Smooth muscle cell (in vitro differentiated cells): ENCODE data around the gene ALDH4A1. TPM values are rescaled to one million over a fixed set of nuclear protein-coding genes. Genes with fewer than 3 reads are reported as not detected.

ENCODE experiments used
- DNase-seq: peaks from one replicate; lab custom pipeline; 2025; ENCODE audit not compliant: unreplicated experiment; lab: John Stamatoyannopoulos, UW
- H2AFZ ChIP-seq: fragments of 200-600 bp; sonication (generic); 2 replicates; pipeline ENCODE4 v1.6.0; 2016; ENCODE audit warnings: antibody characterized with exemption, low read depth, mild to moderate bottlenecking
- H3F3A ChIP-seq: fragments of 200-600 bp; sonication (generic); 2 replicates; pipeline ENCODE4 v1.6.0; 2017; ENCODE audit warnings: antibody characterized with exemption, low read depth
- H3K27ac ChIP-seq: fragments of 200-600 bp; sonication (generic); 2 replicates; pipeline ENCODE4 v1.5.1; 2016; ENCODE audit warnings: low read depth, mild to moderate bottlenecking
- H3K27me3 ChIP-seq: fragments of 200-600 bp; sonication (generic); 2 replicates; pipeline ENCODE4 v1.6.1; 2016; ENCODE audit warnings: low read depth, mild to moderate bottlenecking
- H3K36me3 ChIP-seq: fragments of 200-600 bp; sonication (generic); 2 replicates; pipeline ENCODE4 v1.5.1; 2016; ENCODE audit warnings: low read depth
- H3K4me1 ChIP-seq: fragments of 200-600 bp; sonication (generic); 2 replicates; pipeline ENCODE4 v1.5.1; 2016; ENCODE audit warnings: low read depth
- H3K4me2 ChIP-seq: fragments of 200-600 bp; sonication (generic); 2 replicates; pipeline ENCODE4 v1.6.0; 2016; ENCODE audit warnings: mild to moderate bottlenecking
- H3K4me3 ChIP-seq: fragments of 200-600 bp; sonication (generic); 2 replicates; pipeline ENCODE4 v1.5.1; 2016; ENCODE audit warnings: mild to moderate bottlenecking
- H3K79me2 ChIP-seq: fragments of 200-600 bp; sonication (generic); 2 replicates; pipeline ENCODE4 v1.6.0; 2016; ENCODE audit warnings: low read depth, mild to moderate bottlenecking
- H3K9ac ChIP-seq: fragments of 200-600 bp; sonication (generic); 2 replicates; pipeline ENCODE4 v1.6.0; 2016; ENCODE audit warnings: low read depth
- H3K9me3 ChIP-seq: fragments of 200-600 bp; sonication (generic); replicated peaks from 2 replicates; pipeline ENCODE4 v1.5.1; 2016; ENCODE audit warnings: low read depth
- H4K20me1 ChIP-seq: fragments of 200-600 bp; sonication (generic); 2 replicates; pipeline ENCODE4 v1.6.0; 2016; ENCODE audit warnings: low read depth
- WGBS: methylation state at CpG from one replicate; pipeline ENCODE4 v1.1.7; 2016; ENCODE audit warnings: low lambda C conversion rate; 5-methylcytosine and 5-hydroxymethylcytosine counted together
- polyA plus RNA-seq: library from polyadenylated mRNA; unstranded; fragments of >200 nt; fragmentation: Nextera tagmentation; extraction: Ambion mirVana; gene quantifications from 2 replicates; pipeline ENCODE4 v1.2.1, GENCODE V29; 2016
- total RNA-seq: library from RNA; depleted of rRNA; stranded (reverse); fragments of >200 nt; gene quantifications from 2 replicates; pipeline ENCODE4 v1.2.3, GENCODE V29; 2014
- TF ChIP-seq, protein P1 (sequence below): fragments of 200-600 bp; sonication (generic); IDR thresholded peaks from 2 replicates; pipeline ENCODE4 v1.5.1; 2017; ENCODE audit warnings: borderline replicate concordance, mild to moderate bottlenecking, antibody characterized with exemption; ENCODE audit not compliant: insufficient read depth, poor library complexity, severe bottlenecking

Gene ALDH4A1
- total and polyA plus RNA-seq, 2 experiments from 2014 or later = 4.8 to 7.2 TPM

DNA sequence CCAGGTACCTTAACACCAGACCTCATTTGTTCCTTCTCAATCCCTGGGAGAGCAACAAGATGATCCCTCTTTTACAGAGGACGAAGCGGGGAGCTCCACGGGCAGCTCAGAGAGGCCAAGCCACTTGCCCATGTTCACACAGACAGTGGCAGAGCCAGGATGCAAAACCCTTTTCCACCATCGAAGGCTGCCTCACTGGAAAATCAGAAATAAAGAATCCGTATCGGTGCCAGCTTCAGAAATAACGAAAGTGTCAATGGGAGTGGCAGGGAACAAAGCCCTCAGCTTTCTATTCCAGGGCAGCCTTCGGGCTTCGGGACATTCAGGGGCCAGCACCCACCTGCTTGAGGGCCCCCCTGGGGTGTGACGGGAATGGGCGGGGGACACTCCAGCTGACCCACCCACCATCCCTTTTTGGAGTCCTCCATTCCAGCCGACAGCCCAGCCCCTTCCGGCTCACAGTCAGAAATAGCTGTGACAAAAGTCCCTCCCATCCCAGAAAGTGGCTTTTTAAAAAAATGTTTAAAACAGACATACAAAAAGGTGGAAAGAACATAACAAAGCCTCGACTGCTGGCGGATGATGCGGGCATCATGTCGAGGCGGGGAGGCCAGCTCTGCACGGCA is 48.2 kb upstream of the ALDH4A1 start:
- Histone ChIP-seq H3F3A (peaks cover 54% of the 10 kb centered on the region), H3K36me3 (no peaks in the 10 kb centered on the region), H3K27ac (peak overlapping the region; percentile 97), H3K4me2 (peak overlapping the region; percentile 82), H2AFZ (no peak overlapping the region), H3K9ac (peak overlapping the region; percentile 89), H3K4me1 (peaks cover 29% of the 10 kb centered on the region), H3K79me2 (peaks cover 99% of the 10 kb centered on the region), H3K4me3 (peak overlapping the region; percentile 28), H3K27me3 (no peaks in the 10 kb centered on the region), H4K20me1 (peaks cover 52% of the 10 kb centered on the region), H3K9me3 (no peaks in the 10 kb centered on the region)
- DNase-seq = no peak
- WGBS = 61% methylated on average over 19 of the region's 19 CpGs
- TF ChIP-seq, protein P1, sequence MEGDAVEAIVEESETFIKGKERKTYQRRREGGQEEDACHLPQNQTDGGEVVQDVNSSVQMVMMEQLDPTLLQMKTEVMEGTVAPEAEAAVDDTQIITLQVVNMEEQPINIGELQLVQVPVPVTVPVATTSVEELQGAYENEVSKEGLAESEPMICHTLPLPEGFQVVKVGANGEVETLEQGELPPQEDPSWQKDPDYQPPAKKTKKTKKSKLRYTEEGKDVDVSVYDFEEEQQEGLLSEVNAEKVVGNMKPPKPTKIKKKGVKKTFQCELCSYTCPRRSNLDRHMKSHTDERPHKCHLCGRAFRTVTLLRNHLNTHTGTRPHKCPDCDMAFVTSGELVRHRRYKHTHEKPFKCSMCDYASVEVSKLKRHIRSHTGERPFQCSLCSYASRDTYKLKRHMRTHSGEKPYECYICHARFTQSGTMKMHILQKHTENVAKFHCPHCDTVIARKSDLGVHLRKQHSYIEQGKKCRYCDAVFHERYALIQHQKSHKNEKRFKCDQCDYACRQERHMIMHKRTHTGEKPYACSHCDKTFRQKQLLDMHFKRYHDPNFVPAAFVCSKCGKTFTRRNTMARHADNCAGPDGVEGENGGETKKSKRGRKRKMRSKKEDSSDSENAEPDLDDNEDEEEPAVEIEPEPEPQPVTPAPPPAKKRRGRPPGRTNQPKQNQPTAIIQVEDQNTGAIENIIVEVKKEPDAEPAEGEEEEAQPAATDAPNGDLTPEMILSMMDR = no peak

DNA sequence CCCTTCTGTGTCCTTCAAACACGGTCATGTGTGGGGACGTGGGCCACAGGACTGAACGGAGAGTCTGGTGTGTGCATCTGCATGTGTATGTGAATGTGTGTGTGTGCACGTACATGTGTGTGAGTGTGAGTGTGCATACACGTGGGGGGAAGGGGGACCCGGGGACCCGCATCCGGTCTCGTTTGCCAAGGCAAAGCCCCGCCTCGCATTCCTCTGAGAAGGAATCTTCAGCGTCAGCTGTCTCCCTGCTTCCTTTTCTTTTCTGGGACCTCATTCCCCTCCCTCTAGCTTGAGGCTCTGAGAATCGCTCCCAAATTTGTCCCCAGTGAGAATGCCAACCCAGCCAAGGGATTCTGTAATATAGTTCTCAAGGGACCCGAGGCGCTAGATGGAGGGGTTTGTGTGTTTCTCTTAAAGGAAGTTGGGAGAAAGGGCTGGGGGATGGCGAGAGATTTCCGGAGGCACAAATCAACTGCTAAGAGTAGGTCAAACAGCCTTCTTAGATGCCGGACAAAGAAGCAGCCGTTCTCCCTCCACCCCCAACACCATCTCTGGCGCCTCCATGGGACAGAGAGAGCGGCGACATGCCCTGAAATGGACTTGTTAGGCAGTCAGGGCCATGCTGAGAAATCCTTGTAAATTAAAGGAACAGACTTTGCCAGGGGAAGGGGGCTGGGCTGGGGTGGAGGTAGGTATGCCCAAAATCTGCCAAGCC is 47.5 kb upstream of the ALDH4A1 start:
- TF ChIP-seq, protein P1 = no peak
- no peak for DNase-seq
- H2AFZ ChIP-seq = no peak overlapping the region

GRCh38 chr1:18948913-18949685 is 46.7 kb upstream of the ALDH4A1 start:
- H3K27me3 ChIP-seq = no peaks in the 10 kb centered on the region
- H3K9ac ChIP-seq = peak overlapping the region; percentile 89
- H3K27ac ChIP-seq = peak overlapping the region; percentile 97
- peaks cover 54% of the 10 kb centered on the region for H3F3A ChIP-seq
- no peak for DNase-seq
- H3K36me3 ChIP-seq = no peaks in the 10 kb centered on the region
- WGBS = 49% methylated on average over 23 of the region's 23 CpGs
- peaks cover 40% of the 10 kb centered on the region for H4K20me1 ChIP-seq
- H3K9me3 ChIP-seq = no peaks in the 10 kb centered on the region
- no peak overlapping the region for H2AFZ ChIP-seq
- TF ChIP-seq, protein P1 = no peak
- peak overlapping the region; percentile 82 for H3K4me2 ChIP-seq
- H3K4me3 ChIP-seq = no peak overlapping the region
- peaks cover 98% of the 10 kb centered on the region for H3K79me2 ChIP-seq
- H3K4me1 ChIP-seq = peaks cover 35% of the 10 kb centered on the region

More for the DNA sequence above, 47.5 kb upstream of the ALDH4A1 start:
- Histone ChIP-seq H3K4me1 (peaks cover 35% of the 10 kb centered on the region), H4K20me1 (peaks cover 46% of the 10 kb centered on the region), H3K9me3 (no peaks in the 10 kb centered on the region), H3K36me3 (no peaks in the 10 kb centered on the region), H3K27ac (peak overlapping the region; percentile 97), H3K9ac (peak overlapping the region; percentile 89), H3K79me2 (peaks cover 98% of the 10 kb centered on the region), H3K27me3 (no peaks in the 10 kb centered on the region), H3F3A (peaks cover 53% of the 10 kb centered on the region), H3K4me3 (peak overlapping the region; percentile 28), H3K4me2 (peak overlapping the region; percentile 82)
- 16% methylated on average over 22 of the region's 22 CpGs for WGBS
